GM19193 (cell line): ENCODE data around the gene MRAP2.

Experiments
- POLR2A ChIP-seq: IDR thresholded peaks from 4 replicates; pipeline ENCODE4 v1.6.1; 2011; ENCODE audit not compliant: insufficient read depth, insufficient read length; ENCODE audit errors: extremely low read depth

The MRAP2 gene

GRCh38 chr6:84021625-84022024, 11.9 kb upstream of the MRAP2 start:
- no peak for TF ChIP-seq POLR2A

- TF ChIP-seq POLR2A: no peak
These were observed 6.8 kb upstream of the MRAP2 start for GRCh38 chr6:84026721-84027164.

DNA sequence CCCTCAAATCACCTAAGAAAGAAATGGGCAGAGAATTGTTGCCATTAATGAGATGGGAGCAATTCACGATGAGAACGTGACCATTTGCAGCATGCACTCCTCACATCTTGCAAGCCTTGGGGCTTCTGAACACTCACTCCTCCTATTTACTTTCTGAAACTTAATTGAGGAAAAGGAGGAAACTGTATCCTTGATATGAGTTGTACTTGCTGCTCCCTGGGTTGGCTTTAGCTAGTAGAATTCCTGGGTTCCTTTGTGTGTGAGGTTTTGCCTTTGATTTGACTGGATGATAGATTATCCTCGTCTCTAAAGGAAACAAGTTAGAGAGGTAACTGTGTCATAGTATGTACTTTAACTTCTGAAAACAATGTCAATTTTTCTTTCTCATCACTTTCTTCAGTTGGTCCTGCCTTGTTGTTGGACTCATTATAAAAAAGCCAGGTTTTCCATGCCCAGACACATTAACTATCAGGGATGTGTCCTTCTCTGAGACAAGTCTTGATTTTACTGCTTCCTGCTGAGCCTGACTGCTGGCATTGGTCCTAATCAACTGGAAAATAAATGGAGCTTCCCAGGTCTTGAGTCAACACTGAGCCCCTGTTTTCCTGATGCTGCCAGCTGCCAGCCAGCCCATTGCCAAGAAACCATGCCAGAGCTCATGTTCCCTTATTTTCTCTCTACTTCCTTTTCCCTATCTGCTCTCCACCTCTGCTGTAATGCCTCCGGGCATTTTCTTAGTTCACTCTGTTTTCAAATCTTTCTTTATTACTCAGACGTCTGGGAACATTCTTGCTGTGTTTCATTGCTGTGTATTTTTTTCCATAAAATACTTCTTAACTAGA, 6.0 kb upstream of the MRAP2 start:
- TF ChIP-seq POLR2A: no peak

DNA sequence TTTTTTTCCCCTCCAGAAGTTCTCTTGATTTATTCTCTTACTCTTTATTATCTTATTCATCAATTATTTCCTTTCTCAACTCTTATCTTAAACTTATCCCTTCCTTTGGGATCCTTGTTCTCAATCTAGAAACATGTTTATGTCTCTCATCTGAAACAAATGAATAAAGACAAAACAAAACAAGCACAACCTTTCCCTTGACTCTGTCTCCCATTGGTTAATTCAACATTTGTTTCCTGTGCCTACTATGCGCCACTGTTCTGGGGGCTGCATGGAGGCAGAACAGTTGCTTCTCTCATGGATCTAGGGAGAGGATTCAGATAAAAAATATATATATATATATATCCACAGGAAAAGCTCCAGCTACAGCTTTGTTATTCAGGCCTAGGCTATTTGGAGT, 5.2 kb upstream of the MRAP2 start:
- TF ChIP-seq POLR2A: no peak

GRCh38 chr6:84035484-84035883, 1.9 kb downstream of the MRAP2 start:
- no peak for TF ChIP-seq POLR2A

DNA sequence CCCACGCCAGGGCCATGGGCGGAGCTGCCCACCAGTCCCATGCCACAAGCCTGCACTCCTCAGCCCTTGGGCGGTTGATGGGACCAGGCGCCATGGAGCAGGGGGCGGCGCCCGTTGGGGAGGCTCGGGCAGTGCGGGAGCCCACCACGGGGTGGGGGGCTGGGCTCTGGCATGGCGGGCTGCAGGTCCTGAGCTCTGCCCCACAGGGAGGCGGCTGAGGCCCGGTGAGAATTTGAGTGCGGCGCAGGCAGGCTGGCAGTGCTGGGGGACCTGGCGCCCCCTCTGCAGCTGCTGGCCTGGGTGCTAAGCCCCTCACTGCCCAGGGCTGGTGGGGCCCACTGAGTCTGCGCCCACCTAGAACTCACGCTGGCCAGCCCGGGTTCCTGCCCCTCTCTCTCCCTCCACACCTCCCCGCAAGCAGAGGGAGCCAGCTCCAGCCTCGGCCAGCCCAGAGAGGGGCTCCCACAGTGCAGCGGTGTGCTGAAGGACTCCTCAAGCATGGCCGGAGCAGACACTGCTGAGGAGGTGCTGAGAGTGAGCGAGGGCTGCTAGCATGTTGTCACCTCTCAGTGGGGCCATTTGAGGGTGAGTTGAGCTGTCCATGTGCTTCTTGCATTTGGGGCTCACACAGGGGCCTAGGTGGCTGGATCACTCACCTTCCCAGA, 4.0 kb downstream of the MRAP2 start:
- no peak for TF ChIP-seq POLR2A

DNA sequence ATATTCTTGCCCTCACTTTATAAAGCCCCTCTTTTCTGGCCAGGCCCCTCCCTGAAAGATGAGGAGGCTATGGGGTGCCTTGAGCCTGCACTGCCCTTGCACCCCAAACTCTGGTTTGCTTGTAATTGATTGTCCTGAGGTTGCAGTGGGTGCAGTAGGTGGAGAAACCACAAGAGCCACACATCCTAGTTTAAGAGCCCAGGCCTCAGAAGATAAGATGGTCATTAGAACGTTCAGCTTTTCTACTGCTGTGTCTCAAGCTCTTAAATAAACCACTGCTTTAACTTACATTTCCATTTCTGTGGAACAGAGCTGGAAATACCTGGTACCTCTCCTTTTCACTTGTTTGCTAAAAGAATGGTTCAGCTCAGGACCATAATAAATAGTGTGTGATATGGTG, 9.0 kb downstream of the MRAP2 start:
- no peak for TF ChIP-seq POLR2A

GRCh38 chr6:84043555-84043954, 10.0 kb downstream of the MRAP2 start:
- TF ChIP-seq POLR2A: no peak

GRCh38 chr6:84046755-84047154, 13.2 kb downstream of the MRAP2 start:
- no peak for TF ChIP-seq POLR2A

DNA sequence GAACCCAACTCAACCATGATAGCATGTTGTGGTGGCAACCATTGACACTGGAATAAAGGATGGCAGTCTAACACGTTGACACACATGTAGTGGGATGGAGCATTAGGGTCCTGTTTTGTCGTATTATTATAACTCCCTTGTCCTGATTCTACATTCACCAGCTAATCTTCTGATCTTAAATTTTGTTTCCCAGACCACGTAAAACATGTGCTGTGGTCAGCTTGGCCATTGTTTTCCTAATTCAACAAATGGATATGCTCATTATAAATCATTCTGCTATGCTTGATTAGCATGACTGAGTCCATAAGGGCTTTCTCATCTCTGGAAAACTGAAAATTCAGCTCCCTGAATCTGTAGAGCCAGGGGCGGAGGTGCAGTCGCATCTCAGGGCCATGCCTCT, 15.0 kb downstream of the MRAP2 start:
- no peak for TF ChIP-seq POLR2A

GRCh38 chr6:84050408-84050807, 16.8 kb downstream of the MRAP2 start:
- TF ChIP-seq POLR2A: no peak

DNA sequence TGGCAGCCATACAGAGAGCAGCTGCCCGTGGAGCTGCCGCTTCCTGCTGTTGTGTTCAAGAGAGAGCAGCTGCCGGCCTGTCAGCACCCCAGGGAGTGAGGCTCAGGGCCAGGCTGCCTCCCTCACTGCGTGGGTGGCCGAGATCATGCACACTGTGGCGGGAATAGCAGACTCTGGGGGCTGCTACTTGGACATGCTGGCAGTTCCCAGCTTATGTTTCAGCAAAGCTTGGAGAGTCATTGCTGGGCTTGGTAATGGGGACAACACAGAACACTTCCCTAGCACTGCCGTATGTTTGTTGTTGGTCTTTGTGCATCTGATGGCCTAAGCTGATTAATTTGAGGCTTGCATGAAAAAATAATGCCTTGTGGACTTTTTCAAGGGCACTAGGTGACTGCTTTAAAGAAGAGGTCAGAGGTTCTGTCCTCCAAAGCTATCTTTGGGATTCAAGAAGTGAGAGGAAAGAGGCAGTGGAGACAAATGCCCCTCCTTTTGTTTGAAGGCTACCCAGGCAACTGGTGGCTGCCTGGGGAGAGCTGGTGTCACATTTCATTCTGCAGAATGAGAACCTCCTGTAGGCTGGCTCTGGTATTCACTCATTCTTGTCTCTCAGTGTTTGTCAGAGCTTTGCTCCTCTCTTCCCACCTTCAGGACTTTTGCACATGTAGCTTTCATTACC, 18.8 kb downstream of the MRAP2 start:
- no peak for TF ChIP-seq POLR2A

DNA sequence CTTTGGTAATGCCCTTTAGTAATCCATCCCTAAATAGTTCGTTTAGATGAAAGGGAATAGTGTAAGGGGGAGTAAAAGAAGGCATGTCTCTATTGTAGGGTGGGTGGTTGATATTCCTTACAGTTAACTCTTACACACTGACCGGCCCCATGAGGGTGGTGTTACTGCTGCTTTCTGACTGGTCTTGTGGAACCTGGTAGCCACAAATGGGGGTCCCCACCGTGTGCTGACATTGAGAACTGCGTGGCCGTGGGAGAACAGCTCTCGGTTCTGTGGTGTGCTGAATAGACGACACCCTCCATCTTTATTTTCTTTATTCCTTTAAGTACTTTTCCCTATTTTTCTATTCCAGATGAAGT, 19.3 kb downstream of the MRAP2 start:
- TF ChIP-seq POLR2A: no peak

DNA sequence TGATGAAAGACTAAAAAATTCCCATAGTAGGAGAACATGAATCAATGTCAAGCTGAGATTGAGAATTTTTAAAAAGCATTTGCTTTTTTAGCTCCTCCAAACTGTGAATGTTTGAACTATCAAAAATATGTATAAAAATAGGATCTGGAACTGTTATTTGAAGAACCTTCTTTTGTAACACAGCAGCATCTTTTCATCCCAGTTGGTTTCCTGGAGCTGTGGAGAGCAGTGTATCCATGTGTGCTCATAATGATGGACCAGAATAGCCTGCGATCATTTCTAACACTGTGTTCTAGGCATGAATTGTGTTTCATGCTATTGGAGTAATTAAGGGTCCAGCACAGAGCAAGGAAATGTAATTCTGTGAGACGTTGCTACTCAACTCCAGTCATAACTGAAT, 22.1 kb downstream of the MRAP2 start:
- no peak for TF ChIP-seq POLR2A

- TF ChIP-seq POLR2A: no peak
These were observed 24.3 kb downstream of the MRAP2 start for GRCh38 chr6:84057908-84058307.

- TF ChIP-seq POLR2A: no peak
These were observed 25.5 kb downstream of the MRAP2 start for GRCh38 chr6:84059082-84059481.

DNA sequence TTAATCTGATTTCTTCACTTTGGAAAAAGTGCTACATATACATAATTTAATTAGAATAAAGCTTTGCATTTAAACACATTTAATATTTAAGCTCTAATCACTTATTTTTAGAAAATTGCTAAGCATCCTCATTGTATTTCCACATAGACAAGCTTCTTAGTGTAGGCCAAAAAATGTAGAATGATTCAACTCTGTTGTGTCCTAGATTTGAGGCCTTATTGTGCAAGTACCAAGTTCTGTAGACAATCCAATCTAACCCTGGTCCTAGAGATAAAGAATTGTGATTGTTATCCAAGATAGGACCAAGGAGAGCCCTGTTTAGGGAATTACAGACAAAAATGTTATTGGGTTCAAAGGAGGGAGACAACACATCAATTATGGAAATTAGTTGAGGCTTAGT, 27.6 kb downstream of the MRAP2 start:
- no peak for TF ChIP-seq POLR2A
